Lung (tissue), 12 donors: ENCODE data around the gene CFAP74. TPM values are rescaled to one million over a fixed set of nuclear protein-coding genes. Genes with fewer than 3 reads are reported as not detected.
A peak's percentile ranks its signal among the peaks of the same experiment; 100 is the strongest.

ENCODE experiments used
- ATAC-seq: fragments of 200-7000 bp; cut with Tn5 transposase; one replicate; pipeline ENCODE4 v1.9.1; 2020; ENCODE audit warnings: moderate number of reproducible peaks; ENCODE audit not compliant: insufficient read depth, low FRiP score
- DNase-seq, 3 donors: peaks; one replicate each; pipeline ENCODE4 v3.0.0-alpha.2; 2013 to 2017
- H3K27ac ChIP-seq, 2 donors: one replicate each; pipeline ENCODE4 v1.5.1; 2013; ENCODE audit warnings: mild to moderate bottlenecking in 2 of 2, moderate library complexity in 2 of 2, control low read depth in 1 of 2, inconsistent platforms in 1 of 2, low read depth in 1 of 2, low read length in 1 of 2
- H3K27me3 ChIP-seq, 3 donors: one replicate each; pipeline ENCODE4 v1.5.1; 2013; ENCODE audit warnings: low read length in 2 of 3; ENCODE audit not compliant: control insufficient read depth in 3 of 3, insufficient read depth in 3 of 3
- H3K36me3 ChIP-seq, 4 donors: one replicate each; pipeline ENCODE4 v1.5.1; 2013; ENCODE audit warnings: low read length in 4 of 4, mild to moderate bottlenecking in 1 of 4, moderate library complexity in 1 of 4; ENCODE audit not compliant: control insufficient read depth in 4 of 4, insufficient read depth in 4 of 4
- H3K4me1 ChIP-seq, 5 donors: one replicate each; pipeline ENCODE4 v1.5.1; 2013; ENCODE audit warnings: low read length in 5 of 5, mild to moderate bottlenecking in 2 of 5, moderate library complexity in 1 of 5; ENCODE audit not compliant: control insufficient read depth in 5 of 5, insufficient read depth in 5 of 5
- H3K4me3 ChIP-seq: one replicate; pipeline ENCODE4 v1.5.1; 2013; ENCODE audit warnings: mild to moderate bottlenecking, control low read depth, moderate library complexity
- H3K9ac ChIP-seq, 2 donors: one replicate each; pipeline ENCODE4 v1.5.1; 2013; ENCODE audit warnings: low read length in 2 of 2, control low read depth in 1 of 2; ENCODE audit not compliant: insufficient read depth in 1 of 2
- H3K9me3 ChIP-seq, 4 donors: one replicate each; pipeline ENCODE4 v1.5.1; 2013; ENCODE audit warnings: low read length in 3 of 4, mild to moderate bottlenecking in 1 of 4, moderate library complexity in 1 of 4; ENCODE audit not compliant: control insufficient read depth in 4 of 4, insufficient read depth in 3 of 4
- WGBS, 2 donors: extraction: QIAGEN DNeasy Blood & Tissue Kit; methylation state at CpG; one replicate each; pipeline ENCODE4 v1.1.7; 2013; 5-methylcytosine and 5-hydroxymethylcytosine counted together
- polyA plus RNA-seq, 2 donors: library from polyadenylated mRNA; stranded (reverse); fragments of 200-250 nt; gene quantifications; one replicate each; pipeline ENCODE4 v1.2.1, GENCODE V29; 2013
- total RNA-seq, 2 donors: library from RNA; depleted of rRNA in 1 of 2; stranded (reverse); fragments of >200 nt in 1 of 2; gene quantifications; one replicate each; pipeline ENCODE4 v1.2.1, GENCODE V29; 2014 to 2021
- TF ChIP-seq, protein P1 (sequence below): IDR thresholded peaks from 2 replicates; pipeline ENCODE4 v1.5.1; 2012; ENCODE audit warnings: mild to moderate bottlenecking; ENCODE audit errors: control extremely low read depth, extremely low read depth
- donor health status: control.
- donor health status: control.
- donor health status: Bipolar disorder and iron deficiency.
- donor health status: healthy.
- donor health status: DM: yes; HTN: yes; CAD: no.

The CFAP74 gene
- total and polyA plus RNA-seq, 4 donors: 3.1 to 20.8 (median 5.3) TPM

DNA sequence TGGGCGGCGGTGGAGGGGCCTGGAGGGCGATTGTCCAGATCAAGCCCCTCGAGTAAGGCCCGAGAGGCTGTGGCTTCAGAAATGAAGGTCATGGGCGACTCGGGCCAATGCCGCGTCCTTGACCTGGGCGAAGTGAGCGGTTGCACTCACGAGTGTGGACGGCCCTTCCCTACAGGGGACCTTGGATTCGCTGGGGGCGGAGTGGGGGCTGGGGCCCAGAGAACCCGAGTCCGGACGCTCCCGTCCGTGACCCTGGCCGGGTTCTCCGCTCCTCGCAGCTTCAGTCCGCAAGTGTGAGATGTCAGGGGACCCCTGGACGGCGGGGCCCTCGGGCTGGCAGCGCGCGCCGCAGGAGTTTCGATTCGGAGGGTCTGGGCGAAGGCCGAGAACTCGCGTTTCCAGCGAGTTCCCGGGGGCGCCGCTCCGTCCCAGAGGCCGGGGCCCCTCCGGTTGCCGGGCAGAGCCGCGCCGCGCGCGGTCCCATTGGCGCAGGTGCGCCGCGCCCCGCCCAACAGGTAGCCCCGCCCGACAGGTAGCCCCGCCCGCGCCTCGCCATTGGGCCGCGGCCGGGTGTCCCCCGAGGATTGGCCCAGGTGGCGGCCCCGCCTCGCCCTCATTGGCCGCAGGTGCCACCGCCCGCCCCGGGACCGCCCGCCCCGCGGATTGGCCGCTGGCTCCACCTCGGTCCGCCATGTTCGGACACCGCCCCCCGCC is 46.3 kb upstream of the CFAP74 start, which contains the start of gene PRKCZ:
PRKCZ (plus strand) TSS at position 694 of the 714 bp plus-strand sequence. CDS start 220 bp downstream, outside the sequence.
- Histone ChIP-seq H3K4me1 (peaks cover 0 to 31% (median 9%) of the 10 kb centered on the region in 5 donors), H3K27ac (peak within 1 kb of the TSS in 1 of 2 donors; percentile 89), H3K4me3 (peak within 1 kb of the TSS; percentile 60), H3K9ac (peak within 1 kb of the TSS in 1 of 2 donors; percentile 37), H3K36me3 (no peaks in the 10 kb centered on the region), H3K9me3 (no peaks in the 10 kb centered on the region), H3K27me3 (peaks cover 0 to 9% (median 8%) of the 10 kb centered on the region in 3 donors)
- TF ChIP-seq, protein P1, sequence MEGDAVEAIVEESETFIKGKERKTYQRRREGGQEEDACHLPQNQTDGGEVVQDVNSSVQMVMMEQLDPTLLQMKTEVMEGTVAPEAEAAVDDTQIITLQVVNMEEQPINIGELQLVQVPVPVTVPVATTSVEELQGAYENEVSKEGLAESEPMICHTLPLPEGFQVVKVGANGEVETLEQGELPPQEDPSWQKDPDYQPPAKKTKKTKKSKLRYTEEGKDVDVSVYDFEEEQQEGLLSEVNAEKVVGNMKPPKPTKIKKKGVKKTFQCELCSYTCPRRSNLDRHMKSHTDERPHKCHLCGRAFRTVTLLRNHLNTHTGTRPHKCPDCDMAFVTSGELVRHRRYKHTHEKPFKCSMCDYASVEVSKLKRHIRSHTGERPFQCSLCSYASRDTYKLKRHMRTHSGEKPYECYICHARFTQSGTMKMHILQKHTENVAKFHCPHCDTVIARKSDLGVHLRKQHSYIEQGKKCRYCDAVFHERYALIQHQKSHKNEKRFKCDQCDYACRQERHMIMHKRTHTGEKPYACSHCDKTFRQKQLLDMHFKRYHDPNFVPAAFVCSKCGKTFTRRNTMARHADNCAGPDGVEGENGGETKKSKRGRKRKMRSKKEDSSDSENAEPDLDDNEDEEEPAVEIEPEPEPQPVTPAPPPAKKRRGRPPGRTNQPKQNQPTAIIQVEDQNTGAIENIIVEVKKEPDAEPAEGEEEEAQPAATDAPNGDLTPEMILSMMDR: no peak
- ATAC-seq (peak; percentile 85), DNase-seq (peak; percentile 62 to 85 (median 83))
- WGBS, 2 donors: 1 to 2% methylated on average over 63 to 83 of the region's 83 CpGs

DNA sequence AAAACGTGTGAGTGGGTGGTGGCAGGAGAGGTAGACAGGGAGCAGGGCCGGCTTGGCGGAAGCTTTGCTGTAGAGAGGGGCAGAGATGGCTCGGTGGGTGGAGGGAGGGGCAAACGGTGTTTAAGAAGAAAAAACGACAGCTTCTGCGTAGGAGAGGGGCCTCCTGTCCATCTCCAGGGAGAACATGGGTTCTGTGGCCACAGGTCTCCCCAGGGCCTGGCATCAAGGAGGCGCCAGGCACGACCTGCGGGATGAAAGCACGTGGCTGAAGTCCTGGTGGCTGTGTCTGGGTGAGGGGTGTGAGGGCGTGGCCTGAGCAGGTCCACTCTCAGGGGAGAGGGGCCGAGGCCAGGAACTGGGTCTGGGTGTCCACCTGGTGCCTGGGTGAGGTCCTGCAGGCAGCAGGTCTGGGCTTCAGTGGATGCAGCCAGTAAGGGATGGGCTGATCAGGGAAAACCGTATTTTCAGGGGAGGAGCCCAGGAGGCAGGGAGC is 45.7 kb upstream of the CFAP74 start:
- 31 to 39% methylated on average over 14 of the region's 14 CpGs for WGBS, 2 donors
- ATAC-seq (peak; percentile 9), DNase-seq (peak; percentile 22 to 56 (median 26))
- Histone ChIP-seq H3K9ac (no peak overlapping the region), H3K4me3 (no peak overlapping the region), H3K36me3 (no peaks in the 10 kb centered on the region), H3K27ac (peak overlapping the region in 1 of 2 donors; percentile 78), H3K4me1 (peaks cover 0 to 32% (median 9%) of the 10 kb centered on the region in 5 donors), H3K9me3 (no peaks in the 10 kb centered on the region), H3K27me3 (peaks cover 0 to 9% (median 8%) of the 10 kb centered on the region in 3 donors)
- TF ChIP-seq, protein P1: no peak

DNA sequence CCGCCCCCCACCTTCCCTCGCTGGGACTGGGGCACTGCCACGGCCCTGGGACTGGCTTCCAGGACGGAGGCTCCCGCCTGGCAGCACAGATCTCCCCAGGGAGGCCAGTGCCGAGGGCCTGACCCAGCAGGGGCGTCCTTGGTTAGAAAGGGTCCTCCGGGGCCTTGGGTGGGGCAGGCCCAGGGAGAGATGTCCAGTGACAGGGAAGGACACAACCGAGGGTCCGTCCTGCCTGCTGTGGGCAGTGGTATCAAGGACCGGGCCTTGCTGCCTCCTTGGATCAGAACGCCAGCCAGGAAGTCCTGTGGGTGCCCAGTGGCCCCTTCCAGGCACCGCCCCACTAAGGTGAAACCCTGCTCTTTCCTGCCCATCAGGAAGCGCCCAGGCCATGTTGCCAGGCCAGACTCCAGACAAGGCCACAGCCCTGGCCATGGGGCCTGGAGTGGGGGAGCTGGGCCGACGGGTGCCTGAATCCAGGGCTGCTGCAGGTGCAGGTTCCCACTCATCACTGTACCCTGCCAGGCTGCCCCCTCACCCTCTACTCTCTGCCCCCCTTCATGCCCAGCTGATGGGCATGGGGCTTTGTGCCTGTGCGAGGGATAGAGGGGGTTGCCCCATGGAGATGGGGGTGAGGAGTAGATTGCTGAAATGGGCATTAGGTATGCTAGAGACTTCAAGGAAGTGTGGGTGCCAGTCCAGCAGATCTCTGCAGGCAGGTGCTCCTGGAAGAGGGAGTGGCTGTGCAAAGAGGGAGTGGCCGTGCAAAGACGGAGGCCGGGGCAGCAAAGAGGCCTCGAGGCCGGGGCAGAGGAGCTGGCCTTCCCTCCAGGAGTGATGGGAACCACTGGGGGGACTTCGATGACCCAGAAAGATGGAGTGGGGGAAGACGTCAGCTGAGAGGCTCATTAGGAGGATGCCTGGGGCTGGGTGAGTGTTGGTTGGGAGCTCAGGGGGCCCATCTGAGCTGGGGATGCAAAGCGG is 44.5 kb upstream of the CFAP74 start:
- 70 to 76% methylated on average over 23 to 25 of the region's 25 CpGs for WGBS, 2 donors
- Histone ChIP-seq H3K9me3 (no peaks in the 10 kb centered on the region), H3K4me3 (no peak overlapping the region), H3K36me3 (no peaks in the 10 kb centered on the region), H3K27me3 (peaks cover 0 to 9% (median 8%) of the 10 kb centered on the region in 3 donors), H3K27ac (no peak overlapping the region), H3K9ac (no peak overlapping the region), H3K4me1 (peaks cover 0 to 24% (median 9%) of the 10 kb centered on the region in 5 donors)
- no peak for DNase-seq
- no peak for ATAC-seq
- TF ChIP-seq, protein P1: no peak
